Uterus (tissue), 2 donors: ENCODE results near the gene FHIT.

Experiments
- CTCF ChIP-seq, 4 experiments: fragments of 200-600 bp in 2 of 4; fragments of 450-650 bp in 2 of 4; sonication (generic) in 2 of 4; IDR thresholded peaks; one replicate each; pipeline ENCODE4 v1.5.1; 2016 to 2019; ENCODE audit warnings: antibody characterized with exemption in 4 of 4, mild to moderate bottlenecking in 2 of 4, moderate library complexity in 1 of 4
- POLR2A ChIP-seq, 2 donors: fragments of 450-650 bp; IDR thresholded peaks; one replicate each; pipeline ENCODE4 v1.6.1; 2016; ENCODE audit warnings: antibody characterized with exemption in 2 of 2, mild to moderate bottlenecking in 1 of 2, moderate library complexity in 1 of 2

DNA sequence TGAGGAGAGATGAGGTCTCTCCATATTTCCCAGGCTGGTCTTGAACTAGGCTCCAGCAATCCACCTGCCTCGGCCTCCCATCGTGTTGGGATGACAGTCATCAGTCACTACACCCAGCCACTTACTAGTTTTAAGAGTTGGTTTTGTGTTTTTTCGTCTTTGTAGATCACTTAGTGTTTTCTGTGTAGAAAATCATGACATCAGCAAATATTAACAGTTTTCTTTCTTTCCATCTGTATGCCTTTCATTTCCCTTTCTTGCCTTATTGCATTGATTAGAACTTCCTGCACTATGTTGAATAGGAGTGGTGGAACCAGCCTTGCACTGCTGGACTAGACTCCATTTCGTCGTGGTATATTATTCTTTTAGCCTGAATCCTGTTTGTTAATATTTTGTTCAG is 415.5 kb downstream of the FHIT start:
- TF ChIP-seq CTCF (IDR thresholded peaks at IDR 0.05): no peak
- TF ChIP-seq POLR2A (IDR thresholded peaks at IDR 0.05): no peak
